Measurements from ENCODE around the gene RARG. TPM values are rescaled to one million over a fixed set of nuclear protein-coding genes. Genes with fewer than 3 reads are reported as not detected.

Gene RARG
- total and polyA plus RNA-seq, 2 of the 8 experiments (the other 6 are each of a cell fraction or from before 2014, with no cell fraction given), result 68.6 to 68.9 TPM

GRCh38 chr12:53201639-53202038 is 30.4 kb downstream of the RARG start (continued):
- no peak for TF ChIP-seq RNF2 (IDR thresholded peaks at IDR 0.05; ENCODE audit: borderline replicate concordance, low read depth, low read length, missing control alignments, poor library complexity, severe bottlenecking)
- no peak for TF ChIP-seq SIRT6 (IDR thresholded peaks at IDR 0.05; ENCODE audit: low read length)
- TF ChIP-seq BCL11A (IDR thresholded peaks at IDR 0.05; ENCODE audit: low read depth in 2 of 2, low read length in 2 of 2), result no peak
- no peak for TF ChIP-seq CBX8 (IDR thresholded peaks at IDR 0.05; ENCODE audit: borderline replicate concordance, low read depth, low read length)
